ENCODE results near the gene DNMBP. TPM values are rescaled to one million over a fixed set of nuclear protein-coding genes. Genes with fewer than 3 reads are reported as not detected.
A peak's percentile ranks its signal among the peaks of the same experiment; 100 is the strongest.
"Not testable (repeated sequence)": the region's sequence is repeated elsewhere in the genome, so short reads cannot be mapped to it uniquely, and the experiment has no call there.

DNMBP gene
- total and polyA plus RNA-seq, 12 donors = 5.1 to 8.1 (median 7.1) TPM

DNA sequence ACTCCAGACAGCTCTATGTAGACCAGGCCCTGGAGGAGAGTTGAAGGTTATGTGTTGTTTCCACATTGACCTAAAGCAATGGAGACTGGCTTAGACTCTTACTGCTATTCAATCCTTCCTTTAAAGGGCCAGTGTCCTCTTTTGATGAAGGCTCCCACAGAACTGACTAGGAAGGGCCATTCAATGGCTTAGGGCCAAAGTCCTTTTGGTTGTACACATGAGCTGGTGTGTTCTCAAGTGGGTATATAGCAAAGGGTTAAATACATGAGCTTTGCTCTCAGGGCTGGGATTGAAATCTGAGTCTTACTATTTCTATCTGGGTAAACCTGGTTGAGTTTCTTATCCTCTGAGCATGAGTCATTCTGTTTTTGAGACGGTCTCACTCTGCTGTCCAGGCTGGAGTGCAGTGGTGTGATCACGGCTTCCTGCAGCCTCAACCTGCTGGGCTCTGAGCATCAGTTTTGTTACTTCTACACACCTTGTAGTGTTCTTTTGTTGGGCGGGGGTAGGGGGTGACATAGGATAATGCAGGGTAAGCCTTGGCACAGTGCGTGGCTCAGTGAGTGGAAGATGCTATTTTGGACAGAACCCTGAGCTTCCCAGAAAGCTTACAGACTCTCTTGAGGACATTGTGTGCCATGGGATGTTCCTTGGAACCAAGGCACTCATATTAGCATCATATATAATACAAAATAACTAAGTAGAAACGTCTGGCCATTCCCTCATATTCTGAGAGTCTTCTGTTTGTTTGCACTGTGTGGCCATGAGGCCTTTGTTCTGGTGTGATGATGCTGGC, 137.2 kb downstream of the DNMBP start:
- peaks cover 0 to 29% (median 7%) of the 10 kb centered on the region in 9 donors for H3K36me3 ChIP-seq
- no peak overlapping the region for H3K27ac ChIP-seq
- no peak overlapping the region for H3K4me3 ChIP-seq
- H3K4me1 ChIP-seq = peaks cover 0 to 7% (median 0%) of the 10 kb centered on the region in 9 donors
- intact Hi-C loops (cut with DNase I) = no loop called here
- WGBS, 2 donors = 64 to 73% methylated on average over 5 of the region's 5 CpGs
- DNase-seq (no peak), ATAC-seq (peak in 1 of 8 donors; percentile 17)
- H3K9me3 ChIP-seq = peaks cover 0 to 4% (median 0%) of the 10 kb centered on the region in 11 donors
- TF ChIP-seq, protein P1, sequence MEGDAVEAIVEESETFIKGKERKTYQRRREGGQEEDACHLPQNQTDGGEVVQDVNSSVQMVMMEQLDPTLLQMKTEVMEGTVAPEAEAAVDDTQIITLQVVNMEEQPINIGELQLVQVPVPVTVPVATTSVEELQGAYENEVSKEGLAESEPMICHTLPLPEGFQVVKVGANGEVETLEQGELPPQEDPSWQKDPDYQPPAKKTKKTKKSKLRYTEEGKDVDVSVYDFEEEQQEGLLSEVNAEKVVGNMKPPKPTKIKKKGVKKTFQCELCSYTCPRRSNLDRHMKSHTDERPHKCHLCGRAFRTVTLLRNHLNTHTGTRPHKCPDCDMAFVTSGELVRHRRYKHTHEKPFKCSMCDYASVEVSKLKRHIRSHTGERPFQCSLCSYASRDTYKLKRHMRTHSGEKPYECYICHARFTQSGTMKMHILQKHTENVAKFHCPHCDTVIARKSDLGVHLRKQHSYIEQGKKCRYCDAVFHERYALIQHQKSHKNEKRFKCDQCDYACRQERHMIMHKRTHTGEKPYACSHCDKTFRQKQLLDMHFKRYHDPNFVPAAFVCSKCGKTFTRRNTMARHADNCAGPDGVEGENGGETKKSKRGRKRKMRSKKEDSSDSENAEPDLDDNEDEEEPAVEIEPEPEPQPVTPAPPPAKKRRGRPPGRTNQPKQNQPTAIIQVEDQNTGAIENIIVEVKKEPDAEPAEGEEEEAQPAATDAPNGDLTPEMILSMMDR (IDR thresholded peaks at IDR 0.05) = no peak
- H3K27me3 ChIP-seq = peaks cover 0 to 15% (median 8%) of the 10 kb centered on the region in 7 donors

DNA sequence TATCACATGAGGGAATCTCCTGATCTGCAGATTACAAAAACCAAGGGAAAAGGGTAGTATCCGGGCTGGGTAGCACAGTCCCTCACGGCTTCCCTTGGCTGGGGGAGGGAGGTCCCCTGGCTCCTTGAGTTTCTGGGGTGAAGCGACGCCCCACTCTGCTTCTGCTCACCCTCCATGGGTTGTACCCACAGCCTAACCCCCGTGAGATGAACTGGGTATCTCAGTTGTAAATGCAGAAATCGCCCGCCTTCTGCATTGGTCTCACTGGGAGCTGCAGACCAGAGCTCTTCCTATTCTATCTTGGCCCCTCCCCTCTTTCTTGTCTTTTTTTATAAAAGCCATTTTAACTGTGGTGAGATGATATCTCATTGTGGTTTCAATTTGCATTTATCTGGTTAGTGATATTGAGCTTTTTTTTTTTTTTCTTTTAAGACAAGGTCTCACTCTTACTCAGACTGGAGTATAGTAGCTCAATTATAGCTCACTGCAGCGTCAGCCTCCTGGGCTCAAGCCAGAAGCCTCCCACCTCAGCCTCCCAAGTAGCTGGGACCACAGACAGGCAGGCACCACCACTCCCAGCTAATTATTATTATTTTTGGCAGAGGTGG, 139.5 kb downstream of the DNMBP start:
- H3K4me3 ChIP-seq = no peak overlapping the region
- peaks cover 0 to 7% (median 0%) of the 10 kb centered on the region in 9 donors for H3K4me1 ChIP-seq
- H3K9me3 ChIP-seq = peaks cover 0 to 24% (median 0%) of the 10 kb centered on the region in 11 donors
- peaks cover 0 to 15% (median 11%) of the 10 kb centered on the region in 7 donors for H3K27me3 ChIP-seq
- H3K27ac ChIP-seq = no peak overlapping the region
- TF ChIP-seq, protein P1 (IDR thresholded peaks at IDR 0.05) = no peak
- WGBS, 2 donors = 79 to 86% methylated on average over 8 of the region's 8 CpGs
- peaks cover 0 to 7% (median 0%) of the 10 kb centered on the region in 9 donors for H3K36me3 ChIP-seq
- DNase-seq (no peak), ATAC-seq (no peak)
- intact Hi-C loops (cut with DNase I) = no loop called here

DNA sequence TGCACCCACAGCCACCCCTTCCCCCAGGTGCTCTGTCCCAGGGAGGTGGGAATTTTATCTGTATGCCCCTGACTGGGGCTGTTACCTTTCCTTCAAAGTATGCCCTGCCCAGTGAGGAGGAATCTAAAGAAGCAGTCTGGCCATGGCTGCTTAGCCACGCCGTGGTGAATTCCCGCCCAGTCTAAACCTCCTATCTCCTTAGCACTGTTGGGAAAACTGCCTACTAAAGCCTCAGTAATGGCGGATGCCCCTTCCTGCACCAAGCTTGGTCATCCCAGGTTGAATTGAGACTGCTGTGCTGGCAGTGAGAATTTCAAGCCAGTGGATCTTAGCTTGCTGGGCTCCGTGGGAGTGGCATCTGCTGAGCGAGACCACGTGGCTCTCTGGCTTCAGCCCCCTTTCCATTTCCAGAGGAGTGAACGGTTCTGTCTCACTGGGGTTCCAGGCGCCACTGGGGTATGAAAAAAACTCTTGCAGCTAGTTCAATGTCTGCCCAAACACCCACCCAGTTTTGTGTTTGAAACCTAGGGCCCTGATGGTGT, 140.1 kb downstream of the DNMBP start:
- TF ChIP-seq, protein P1 (IDR thresholded peaks at IDR 0.05) = no peak
- WGBS, 2 donors = 68 to 70% methylated on average over 9 of the region's 9 CpGs
- H3K4me3 ChIP-seq = no peak overlapping the region
- no peak for ATAC-seq
- peaks cover 0 to 28% (median 0%) of the 10 kb centered on the region in 11 donors for H3K9me3 ChIP-seq
- no peak overlapping the region for H3K27ac ChIP-seq
- peaks cover 0 to 7% (median 0%) of the 10 kb centered on the region in 9 donors for H3K4me1 ChIP-seq
- peaks cover 0 to 15% (median 11%) of the 10 kb centered on the region in 7 donors for H3K27me3 ChIP-seq
- H3K36me3 ChIP-seq = peaks cover 0 to 4% (median 0%) of the 10 kb centered on the region in 9 donors
- intact Hi-C loops (cut with DNase I) = no loop called here
- no peak for DNase-seq

DNA sequence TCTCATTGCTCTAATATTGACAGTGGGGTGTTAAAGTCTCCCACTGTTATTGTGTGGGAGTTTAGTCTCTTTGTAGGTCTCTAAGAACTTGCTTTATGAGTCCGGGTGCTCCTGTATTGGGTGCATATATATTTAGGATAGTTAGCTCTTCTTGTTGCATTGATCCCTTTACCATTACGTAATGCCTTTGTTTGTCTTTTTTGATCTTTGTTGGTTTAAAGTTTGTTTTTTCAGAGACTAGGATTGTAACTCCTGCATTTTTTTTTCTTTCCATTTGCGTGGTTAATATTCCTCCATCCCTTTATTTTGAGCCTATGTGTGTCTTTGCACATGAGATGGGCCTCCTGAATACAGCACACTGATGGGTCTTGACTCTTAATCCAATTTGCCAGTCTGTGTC, 142.5 kb downstream of the DNMBP start:
- H3K4me3 ChIP-seq; H3K4me1 ChIP-seq; H3K36me3 ChIP-seq; DNase-seq; intact Hi-C loops (cut with DNase I); ATAC-seq; H3K27ac ChIP-seq: not testable (repeated sequence)
- Histone ChIP-seq H3K27me3 (peaks cover 0 to 15% (median 11%) of the 10 kb centered on the region in 7 donors), H3K9me3 (peaks cover 0 to 28% (median 0%) of the 10 kb centered on the region in 11 donors)
- WGBS, 2 donors = 62 to 95% methylated on average over 2 to 3 of the region's 3 CpGs

DNA sequence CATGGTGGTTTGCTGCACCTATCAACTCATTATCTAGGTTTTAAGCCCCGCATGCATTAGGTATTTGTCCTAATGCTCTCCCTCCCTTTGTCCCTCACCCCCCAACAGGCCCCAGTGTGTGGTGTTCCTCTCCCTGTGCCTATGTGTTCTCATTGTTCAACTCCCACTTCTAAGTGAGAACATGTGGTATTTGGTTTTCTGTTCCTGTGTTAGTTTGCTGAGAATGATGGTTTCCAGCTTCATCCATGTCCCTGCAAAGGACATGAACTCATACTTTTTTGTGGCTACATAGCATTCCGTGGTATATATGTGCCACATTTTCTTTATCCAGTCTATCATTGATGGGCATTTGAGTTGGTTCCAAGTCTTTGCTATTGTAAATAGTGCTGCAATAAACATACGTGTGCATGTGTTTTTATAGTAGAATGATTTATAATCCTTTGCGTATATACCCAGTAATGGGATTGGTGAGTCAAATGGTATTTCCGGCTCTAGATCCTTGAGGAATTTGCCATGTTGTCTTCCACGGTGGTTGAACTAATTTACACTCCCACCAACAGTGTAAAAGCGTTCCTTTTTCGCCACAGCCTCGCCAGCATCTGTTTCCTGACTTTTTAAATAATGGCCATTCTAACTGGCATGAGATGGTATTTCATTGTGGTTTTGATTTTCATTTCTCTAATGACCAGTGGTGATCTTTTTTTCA, 146.1 kb downstream of the DNMBP start:
- H3K27ac ChIP-seq; H3K36me3 ChIP-seq; intact Hi-C loops (cut with DNase I); H3K4me1 ChIP-seq; H3K4me3 ChIP-seq; DNase-seq; ATAC-seq; H3K27me3 ChIP-seq: not testable (repeated sequence)
- peaks cover 0 to 28% (median 0%) of the 10 kb centered on the region in 11 donors for H3K9me3 ChIP-seq
- WGBS, 2 donors = 80 to 84% methylated on average over 9 of the region's 9 CpGs
